Lower lobe of right lung (tissue), 2 donors: ENCODE results near the gene PTPRG. TPM values are rescaled to one million over a fixed set of nuclear protein-coding genes. Genes with fewer than 3 reads are reported as not detected.
"Not testable (repeated sequence)": the region's sequence is repeated elsewhere in the genome, so short reads cannot be mapped to it uniquely, and the experiment has no call there.

Experiments used
- ATAC-seq, 2 donors: fragments of 200-7000 bp; cut with Tn5 transposase; one replicate each; pipeline ENCODE4 v1.9.1; 2020 to 2022; ENCODE audit warnings: mild to moderate bottlenecking in 2 of 2, moderate library complexity in 2 of 2
- DNase-seq: peaks from one replicate; pipeline ENCODE4 v3.0.0-alpha.2; 2020
- H3K27ac ChIP-seq: fragments of 200-600 bp; one replicate; pipeline ENCODE4 v1.8.0; 2022
- H3K27me3 ChIP-seq: fragments of 200-600 bp; one replicate; pipeline ENCODE4 v1.8.0; 2022; ENCODE audit warnings: low read depth
- H3K36me3 ChIP-seq: fragments of 200-600 bp; one replicate; pipeline ENCODE4 v1.8.0; 2022; ENCODE audit warnings: mild to moderate bottlenecking
- H3K4me1 ChIP-seq: fragments of 200-600 bp; one replicate; pipeline ENCODE4 v1.8.0; 2022
- H3K4me3 ChIP-seq: fragments of 200-600 bp; one replicate; pipeline ENCODE4 v1.8.0; 2022; ENCODE audit warnings: mild to moderate bottlenecking
- H3K9me3 ChIP-seq: fragments of 200-600 bp; one replicate; pipeline ENCODE4 v1.8.0; 2022
- intact Hi-C: fragments of 100-400 bp; cut with DNase I; formaldehyde crosslinking; loops from one replicate; pipeline ENCODE4 v1.11.0; 2022
- total RNA-seq: library from RNA; stranded (reverse); fragmentation: NEBNext Ultra II Directional; extraction: Animal tissue kit (Norgen Biotek cat#: 25700); gene quantifications from one replicate; pipeline ENCODE4 v1.2.1, GENCODE V29; 2021
- TF ChIP-seq, protein P1 (sequence below): fragments of 200-600 bp; IDR thresholded peaks from one replicate; pipeline ENCODE4 v1.8.0; 2022; ENCODE audit warnings: antibody characterized with exemption, mild to moderate bottlenecking
- donor health status: DM: no; HTN: yes; CAD: no; lungs with severe emphysema.

PTPRG gene
- total RNA-seq, 1 donor from 2014 or later: 67.6 TPM

DNA sequence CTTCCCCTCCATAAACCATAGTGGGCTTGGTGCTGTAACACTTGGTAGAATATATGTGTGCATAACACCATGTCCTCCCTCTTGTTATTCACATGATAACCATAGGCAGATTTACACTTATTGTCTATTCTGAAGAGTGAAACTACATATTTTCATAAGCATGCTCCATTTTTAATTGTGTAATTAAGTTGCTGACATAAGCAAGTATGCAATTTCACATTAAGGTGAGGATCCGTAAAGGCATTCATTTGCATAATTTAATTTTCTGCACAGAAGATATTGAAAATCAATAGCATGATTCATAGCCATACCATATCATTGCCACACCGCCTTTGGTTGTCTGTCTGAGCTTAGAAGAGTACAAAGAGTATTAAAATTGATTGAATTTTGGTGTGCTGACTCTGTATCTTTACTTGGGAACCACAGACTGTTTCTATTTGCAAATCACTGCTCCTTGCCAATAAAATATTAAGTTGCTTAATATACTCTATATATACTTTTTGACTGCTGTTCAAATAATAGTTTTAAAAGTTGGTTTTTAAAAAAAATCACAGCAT is 182.4 kb downstream of the PTPRG start:
- DNase-seq (no peak), ATAC-seq (no peak)
- Histone ChIP-seq H3K9me3 (no peaks in the 10 kb centered on the region), H3K27ac (no peak overlapping the region), H3K4me1 (no peaks in the 10 kb centered on the region), H3K36me3 (no peaks in the 10 kb centered on the region), H3K4me3 (no peak overlapping the region), H3K27me3 (no peaks in the 10 kb centered on the region)
- TF ChIP-seq, protein P1, sequence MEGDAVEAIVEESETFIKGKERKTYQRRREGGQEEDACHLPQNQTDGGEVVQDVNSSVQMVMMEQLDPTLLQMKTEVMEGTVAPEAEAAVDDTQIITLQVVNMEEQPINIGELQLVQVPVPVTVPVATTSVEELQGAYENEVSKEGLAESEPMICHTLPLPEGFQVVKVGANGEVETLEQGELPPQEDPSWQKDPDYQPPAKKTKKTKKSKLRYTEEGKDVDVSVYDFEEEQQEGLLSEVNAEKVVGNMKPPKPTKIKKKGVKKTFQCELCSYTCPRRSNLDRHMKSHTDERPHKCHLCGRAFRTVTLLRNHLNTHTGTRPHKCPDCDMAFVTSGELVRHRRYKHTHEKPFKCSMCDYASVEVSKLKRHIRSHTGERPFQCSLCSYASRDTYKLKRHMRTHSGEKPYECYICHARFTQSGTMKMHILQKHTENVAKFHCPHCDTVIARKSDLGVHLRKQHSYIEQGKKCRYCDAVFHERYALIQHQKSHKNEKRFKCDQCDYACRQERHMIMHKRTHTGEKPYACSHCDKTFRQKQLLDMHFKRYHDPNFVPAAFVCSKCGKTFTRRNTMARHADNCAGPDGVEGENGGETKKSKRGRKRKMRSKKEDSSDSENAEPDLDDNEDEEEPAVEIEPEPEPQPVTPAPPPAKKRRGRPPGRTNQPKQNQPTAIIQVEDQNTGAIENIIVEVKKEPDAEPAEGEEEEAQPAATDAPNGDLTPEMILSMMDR: no peak
- intact Hi-C loops: no loop called here

DNA sequence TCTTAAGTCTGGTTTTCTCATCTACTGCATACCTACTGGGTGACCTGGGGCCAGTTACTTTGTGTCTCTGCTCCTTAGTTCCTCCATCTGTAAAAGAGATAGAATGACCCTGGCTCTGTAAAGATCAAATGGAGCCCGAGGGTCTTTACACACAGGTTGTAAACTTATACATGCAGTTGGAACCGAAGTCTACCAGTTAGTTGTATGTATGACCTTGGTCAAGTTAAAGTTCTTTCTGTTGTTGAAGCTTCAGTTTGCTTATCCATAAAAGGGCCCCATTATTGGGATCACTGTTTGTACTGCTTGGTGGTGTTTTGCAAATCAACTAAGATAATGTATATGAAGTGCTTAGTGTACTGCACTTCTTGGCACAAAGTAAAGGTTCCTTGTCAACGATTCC is 186.9 kb downstream of the PTPRG start:
- no peaks in the 10 kb centered on the region for H3K4me1 ChIP-seq
- TF ChIP-seq, protein P1: no peak
- H3K27me3 ChIP-seq: no peaks in the 10 kb centered on the region
- no peaks in the 10 kb centered on the region for H3K36me3 ChIP-seq
- ATAC-seq (no peak), DNase-seq (no peak)
- H3K4me3 ChIP-seq: no peak overlapping the region
- H3K27ac ChIP-seq: no peak overlapping the region
- no peaks in the 10 kb centered on the region for H3K9me3 ChIP-seq
- intact Hi-C loops: no loop called here

DNA sequence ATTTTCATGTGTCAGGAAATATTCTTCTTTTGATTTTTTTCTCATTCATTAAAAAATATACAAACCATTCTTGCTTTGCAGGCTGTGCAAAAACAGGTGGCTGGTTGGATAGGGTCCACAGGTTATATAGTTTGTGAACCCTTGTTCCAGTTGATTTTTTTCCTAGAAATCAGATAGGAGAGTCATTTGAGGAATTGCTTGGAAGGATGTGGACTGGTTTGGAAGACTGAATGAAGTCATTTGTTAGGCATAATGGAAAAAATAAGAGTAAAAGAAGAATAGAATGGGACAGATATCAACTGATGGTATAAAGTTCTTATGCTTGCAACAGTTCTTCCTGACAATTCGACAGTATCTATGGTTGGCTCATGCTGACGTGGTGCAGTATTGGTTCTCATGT is 189.4 kb downstream of the PTPRG start:
- H3K9me3 ChIP-seq: no peaks in the 10 kb centered on the region
- no peaks in the 10 kb centered on the region for H3K4me1 ChIP-seq
- TF ChIP-seq, protein P1: no peak
- intact Hi-C loops: no loop called here
- DNase-seq (no peak), ATAC-seq (no peak)
- no peaks in the 10 kb centered on the region for H3K27me3 ChIP-seq
- H3K4me3 ChIP-seq: no peak overlapping the region
- H3K36me3 ChIP-seq: no peaks in the 10 kb centered on the region
- H3K27ac ChIP-seq: no peak overlapping the region

DNA sequence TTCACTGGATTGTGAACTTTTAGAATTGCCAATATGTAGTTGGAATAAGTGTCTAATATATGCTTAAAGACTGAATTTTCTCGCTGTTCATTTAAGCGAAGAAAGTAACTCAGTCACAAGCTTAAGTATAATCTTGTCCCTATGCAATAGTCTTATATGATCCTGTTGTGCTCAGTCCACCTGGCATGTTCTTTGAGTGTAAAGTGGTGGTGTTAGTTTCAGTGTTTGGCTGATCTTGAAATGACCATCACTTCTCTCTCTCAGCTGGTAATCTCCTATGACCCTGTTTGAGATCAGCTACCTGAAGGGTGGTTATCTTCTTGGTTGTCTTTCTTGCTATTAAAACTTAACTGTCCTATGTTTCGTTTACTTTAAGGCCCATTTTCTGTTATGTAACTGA is 197.5 kb downstream of the PTPRG start:
- H3K27ac ChIP-seq: no peak overlapping the region
- no peaks in the 10 kb centered on the region for H3K4me1 ChIP-seq
- intact Hi-C loops: no loop called here
- DNase-seq (no peak), ATAC-seq (no peak)
- H3K9me3 ChIP-seq: no peaks in the 10 kb centered on the region
- no peak overlapping the region for H3K4me3 ChIP-seq
- TF ChIP-seq, protein P1: no peak
- no peaks in the 10 kb centered on the region for H3K27me3 ChIP-seq
- no peaks in the 10 kb centered on the region for H3K36me3 ChIP-seq

DNA sequence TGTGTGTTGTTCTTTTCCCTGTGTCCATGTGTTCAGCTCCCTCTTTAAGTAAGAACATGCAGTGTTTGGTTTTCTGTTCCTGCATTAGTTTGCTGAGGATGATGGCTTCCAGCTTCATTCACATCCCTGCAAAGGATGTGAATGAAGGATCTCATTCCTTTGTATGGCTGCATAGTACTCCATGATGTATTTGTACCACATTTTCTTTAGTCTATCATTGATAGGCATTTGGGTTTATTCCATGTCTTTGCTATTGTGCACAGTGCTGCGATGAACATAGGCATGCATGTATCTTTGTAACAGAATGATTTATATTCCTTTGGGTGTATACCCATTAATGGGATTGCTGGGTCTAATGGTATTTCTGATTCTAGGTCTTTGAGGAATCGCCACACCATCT is 199.4 kb downstream of the PTPRG start:
- H3K4me3 ChIP-seq, H3K4me1 ChIP-seq, H3K27me3 ChIP-seq, H3K9me3 ChIP-seq, intact Hi-C loops, ATAC-seq, H3K36me3 ChIP-seq, H3K27ac ChIP-seq, DNase-seq: not testable (repeated sequence)

DNA sequence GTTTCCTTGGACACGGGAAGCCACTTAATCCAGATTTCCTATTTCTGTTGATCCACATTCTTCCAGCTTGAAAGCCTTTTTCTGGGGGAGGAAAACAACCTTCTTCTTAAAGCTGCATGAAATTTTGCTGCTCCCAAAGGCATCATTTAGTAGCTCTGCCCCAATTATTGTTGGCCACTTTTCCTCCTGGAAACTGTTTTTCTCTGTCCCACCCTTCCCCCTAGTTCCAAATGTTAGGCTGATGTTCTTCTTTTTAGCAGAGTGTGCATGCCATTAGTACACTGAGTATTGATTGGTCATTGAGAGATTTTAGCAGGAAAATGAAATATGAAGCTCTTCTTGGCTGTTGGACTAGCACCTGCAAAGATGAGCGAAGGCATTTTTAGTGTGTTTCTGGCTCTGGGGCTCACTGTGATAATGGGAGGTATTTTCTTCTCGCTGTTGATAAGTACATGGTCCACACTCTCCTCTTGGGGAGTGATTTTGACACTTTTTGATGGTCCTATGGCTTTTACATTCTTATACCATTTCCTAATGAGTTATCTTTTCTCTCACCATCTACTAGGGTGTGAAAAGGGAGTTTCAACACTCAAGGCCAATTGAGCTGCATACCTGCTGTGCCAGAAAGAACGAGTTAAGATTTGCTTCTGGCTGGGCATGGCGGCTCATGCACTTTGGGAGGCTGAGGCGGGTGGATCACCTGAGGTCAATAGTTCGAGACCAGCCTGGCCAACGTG is 200.5 kb downstream of the PTPRG start:
- ATAC-seq: no peak
- Histone ChIP-seq H3K27me3 (no peaks in the 10 kb centered on the region), H3K4me1 (no peaks in the 10 kb centered on the region), H3K9me3 (no peaks in the 10 kb centered on the region), H3K36me3 (no peaks in the 10 kb centered on the region), H3K4me3 (no peak overlapping the region), H3K27ac (no peak overlapping the region)
- TF ChIP-seq, protein P1: no peak
- intact Hi-C loops: no loop called here
- no peak for DNase-seq
